GM23248 (cell line): ENCODE measurements around the gene KIF7.

Experiments
- EZH2 ChIP-seq: fragments of 200-600 bp; sonication (generic); IDR thresholded peaks from 2 replicates; pipeline ENCODE4 v1.6.1; 2018; ENCODE audit warnings: antibody characterized with exemption, mild to moderate bottlenecking; ENCODE audit not compliant: insufficient read depth, poor library complexity, severe bottlenecking
- EZH2phosphoT487 ChIP-seq: fragments of 200-600 bp; sonication (generic); IDR thresholded peaks from 2 replicates; pipeline ENCODE4 v1.6.1; 2018; ENCODE audit warnings: antibody characterized with exemption, moderate library complexity, mild to moderate bottlenecking, low read depth; ENCODE audit not compliant: insufficient read depth

- TF ChIP-seq EZH2 (no peak), EZH2phosphoT487 (no peak)
Observed at GRCh38 chr15:89672221-89673164, 17.2 kb upstream of the KIF7 start.
